HG02970 (cell line): ENCODE results near the gene SMOC2.

ENCODE experiments used
- ATAC-seq: cut with Tn5 transposase; IDR thresholded peaks from one replicate; pipeline ENCODE4 v1.9.1; 2021; ENCODE audit warnings: mild to moderate bottlenecking, moderate library complexity, moderate number of reproducible peaks; ENCODE audit not compliant: unreplicated experiment, low FRiP score

The SMOC2 gene

GRCh38 chr6:168508903-168509302, 67.9 kb downstream of the SMOC2 start:
- no peak for ATAC-seq

GRCh38 chr6:168513766-168514165, 72.8 kb downstream of the SMOC2 start:
- no peak for ATAC-seq

- ATAC-seq = no peak
Observed at GRCh38 chr6:168514216-168514615, 73.2 kb downstream of the SMOC2 start.

DNA sequence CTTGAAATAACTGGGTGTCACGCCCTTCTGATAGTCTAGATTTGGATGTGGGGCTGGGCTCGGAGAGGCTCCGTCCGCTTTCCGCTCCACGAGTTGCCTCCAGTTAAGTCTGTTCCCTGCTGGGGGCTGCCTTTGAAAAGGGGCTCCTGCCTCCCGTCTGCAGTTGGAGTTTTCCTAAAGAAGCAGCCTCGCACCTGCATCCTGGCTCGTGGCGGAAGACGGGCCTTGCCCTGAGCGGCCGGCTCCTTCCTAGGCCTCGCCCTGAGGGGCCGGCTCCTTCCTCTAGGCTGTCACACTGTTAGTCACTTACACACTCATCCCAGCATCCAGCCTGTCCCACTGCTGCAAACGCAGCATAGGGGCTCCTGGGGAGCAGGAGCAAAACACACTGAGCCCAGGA, 74.4 kb downstream of the SMOC2 start:
- ATAC-seq = no peak

GRCh38 chr6:168516944-168517741, 76.2 kb downstream of the SMOC2 start:
- ATAC-seq = no peak

DNA sequence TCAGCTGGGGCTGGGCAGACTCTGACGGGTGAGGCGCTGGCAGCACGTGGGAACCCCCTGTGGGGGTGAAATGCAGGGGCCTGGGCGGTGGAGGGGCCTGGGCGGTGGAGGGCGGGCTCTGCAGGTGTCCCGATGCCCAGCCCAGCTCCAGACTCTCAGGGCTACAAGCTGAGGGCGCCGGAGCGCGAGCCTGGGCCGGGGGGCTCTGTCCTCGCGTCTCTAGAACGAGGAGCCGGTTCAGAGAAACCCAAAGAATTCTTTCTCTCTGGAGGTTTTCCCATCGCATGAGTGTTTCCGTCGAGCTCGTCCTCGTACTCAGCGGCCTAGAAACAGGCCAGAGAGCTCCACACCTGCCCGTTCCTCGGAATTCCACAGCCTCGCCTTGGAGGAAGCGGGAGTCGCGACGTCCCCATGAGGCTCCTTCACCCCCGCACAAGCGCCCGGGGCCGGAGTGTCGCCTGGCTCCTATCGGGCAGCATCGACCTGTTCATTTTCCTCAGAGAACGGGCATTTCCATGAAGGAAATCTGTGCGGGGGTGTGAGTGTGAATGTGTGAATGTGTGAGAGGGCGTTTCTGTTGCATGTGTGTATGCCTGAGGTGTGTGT, 76.9 kb downstream of the SMOC2 start:
- ATAC-seq = no peak

DNA sequence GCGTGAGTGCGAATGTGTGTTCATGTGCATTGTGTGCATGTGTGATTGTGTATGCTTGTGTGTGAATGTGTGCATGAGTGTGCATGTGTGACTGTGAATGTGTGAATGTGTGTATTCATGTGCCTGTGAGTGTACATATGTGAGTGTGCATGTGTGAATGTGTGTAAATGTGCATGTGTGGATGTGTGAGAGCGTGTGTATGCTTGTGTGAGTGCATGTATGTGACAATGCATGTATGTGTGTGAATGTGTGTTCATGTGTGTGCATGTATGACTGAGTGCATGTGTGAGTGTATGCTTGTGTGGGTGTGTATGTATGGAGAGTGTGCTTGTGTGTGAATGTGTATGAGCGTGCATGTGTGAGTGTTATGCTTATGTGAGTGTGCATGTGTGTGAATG, 77.4 kb downstream of the SMOC2 start:
- no peak for ATAC-seq

DNA sequence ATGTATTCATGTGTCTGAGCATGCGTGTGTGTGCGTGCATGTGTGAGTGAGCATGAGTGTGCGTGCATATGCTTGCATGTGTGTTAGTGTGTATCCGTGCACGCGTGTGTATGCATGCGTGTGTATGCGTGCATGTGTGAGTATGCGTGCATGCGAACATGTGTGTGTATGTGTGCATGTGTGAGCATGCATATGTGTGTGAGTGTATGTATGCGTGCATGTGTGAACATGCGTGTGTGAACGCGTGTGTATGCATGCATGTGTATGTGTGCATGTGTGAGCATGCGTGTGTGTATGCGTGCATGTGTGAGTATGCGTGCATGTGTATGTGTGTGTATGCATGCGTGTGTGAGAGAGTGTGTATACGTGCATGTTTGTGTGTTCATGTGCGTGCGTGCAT, 77.9 kb downstream of the SMOC2 start:
- no peak for ATAC-seq

GRCh38 chr6:168520233-168520632, 79.2 kb downstream of the SMOC2 start:
- ATAC-seq = no peak

GRCh38 chr6:168524571-168525001, 83.6 kb downstream of the SMOC2 start:
- ATAC-seq = no peak

DNA sequence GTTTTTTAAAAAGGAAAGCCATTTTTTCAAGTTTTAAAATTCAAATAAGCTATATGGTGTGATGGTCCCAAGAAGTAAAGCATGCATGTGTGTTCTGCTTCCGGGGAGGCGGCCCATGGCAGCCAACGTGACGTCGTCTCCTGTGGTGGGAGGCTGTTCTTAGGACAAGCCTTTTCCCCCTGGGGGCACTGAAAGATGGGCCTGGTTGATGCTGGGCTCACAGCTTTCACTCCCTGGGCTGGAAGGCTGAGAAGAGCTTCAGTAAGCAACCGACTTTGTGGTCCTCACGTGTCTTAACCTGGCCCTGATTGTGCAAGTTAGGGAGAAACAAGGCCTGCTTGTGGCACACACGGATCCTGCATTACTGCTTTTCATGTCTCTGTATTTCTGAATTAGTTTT, 84.1 kb downstream of the SMOC2 start:
- no peak for ATAC-seq

DNA sequence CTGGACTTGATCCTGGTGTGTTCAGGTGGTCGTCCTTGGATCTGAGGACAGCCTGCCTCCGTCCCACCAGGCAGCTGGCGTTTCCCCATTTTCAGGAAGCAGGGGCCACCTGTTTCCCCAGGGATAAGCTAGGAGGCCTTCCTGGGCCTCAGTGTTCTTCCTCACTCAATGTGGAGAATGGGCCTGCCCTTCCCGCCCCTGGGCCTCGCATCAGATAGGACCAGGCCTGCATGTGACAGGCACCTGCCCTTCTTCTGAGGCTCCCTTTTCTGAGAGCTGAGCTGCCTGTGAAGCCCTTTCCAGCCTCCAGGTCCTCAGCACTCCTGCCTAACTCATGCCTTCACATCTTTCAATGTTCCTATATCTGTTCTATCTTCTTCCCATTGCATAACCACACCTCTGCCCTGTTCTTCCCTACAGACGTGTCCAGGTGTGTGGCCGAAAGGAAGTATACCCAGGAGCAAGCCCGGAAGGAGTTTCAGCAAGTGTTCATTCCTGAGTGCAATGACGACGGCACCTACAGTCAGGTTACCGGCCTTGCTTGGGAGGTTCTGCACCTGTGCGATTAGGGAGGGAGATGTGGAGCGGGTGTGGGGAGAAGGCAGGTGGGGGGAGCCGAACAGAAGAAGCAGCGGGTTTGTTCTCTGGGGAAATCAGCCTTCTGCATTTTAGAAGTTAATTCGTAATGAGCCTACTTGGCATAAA, 85.1 kb downstream of the SMOC2 start:
- no peak for ATAC-seq

DNA sequence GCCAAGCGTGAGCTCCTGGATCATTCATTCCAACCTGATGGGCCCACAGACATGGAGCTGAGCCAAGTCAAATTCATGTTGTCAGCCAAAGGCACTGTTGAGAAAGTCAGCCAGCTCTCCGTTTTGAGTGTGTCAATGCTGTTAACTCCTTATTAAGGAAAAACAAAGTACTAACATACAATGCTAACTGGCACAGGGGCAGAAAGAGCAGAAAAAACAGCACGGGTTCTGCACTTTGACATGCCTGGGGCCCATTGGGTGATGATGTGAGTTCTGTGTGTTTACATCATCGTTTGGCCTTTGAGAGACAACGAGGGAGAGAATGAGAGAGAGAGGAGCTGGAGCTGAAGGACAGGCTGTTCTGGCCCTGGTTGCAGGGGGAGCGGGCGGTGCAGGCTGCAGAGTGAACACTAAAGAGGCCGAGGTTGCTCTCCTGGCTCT, 85.9 kb downstream of the SMOC2 start:
- ATAC-seq = no peak

- no peak for ATAC-seq
Observed at GRCh38 chr6:168527451-168528210, 86.6 kb downstream of the SMOC2 start.

- no peak for ATAC-seq
Observed at GRCh38 chr6:168528474-168529095, 87.6 kb downstream of the SMOC2 start.

GRCh38 chr6:168529214-168529613, 88.2 kb downstream of the SMOC2 start:
- ATAC-seq = no peak

DNA sequence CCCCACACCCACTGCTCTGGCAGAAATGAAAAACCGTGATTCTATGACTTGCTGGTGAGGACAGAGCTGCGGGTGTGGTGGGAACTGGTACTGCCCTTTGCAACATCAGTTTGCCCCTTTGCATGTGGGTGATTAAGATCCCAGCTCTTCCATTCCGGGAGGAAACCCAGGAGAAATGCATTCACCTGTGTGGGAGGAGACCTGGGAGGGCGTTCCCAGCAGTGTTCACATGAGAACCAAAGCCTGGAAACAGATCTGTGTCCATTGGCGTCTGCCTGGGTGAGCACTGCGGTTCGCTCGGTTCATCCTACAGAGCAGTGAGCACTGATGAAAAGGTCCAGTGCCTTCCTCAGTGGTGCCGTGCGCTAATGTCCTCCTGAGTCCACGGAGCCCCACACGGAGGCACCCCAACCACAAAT, 89.7 kb downstream of the SMOC2 start:
- ATAC-seq = no peak

GRCh38 chr6:168532070-168532469, 91.1 kb downstream of the SMOC2 start:
- ATAC-seq = no peak

DNA sequence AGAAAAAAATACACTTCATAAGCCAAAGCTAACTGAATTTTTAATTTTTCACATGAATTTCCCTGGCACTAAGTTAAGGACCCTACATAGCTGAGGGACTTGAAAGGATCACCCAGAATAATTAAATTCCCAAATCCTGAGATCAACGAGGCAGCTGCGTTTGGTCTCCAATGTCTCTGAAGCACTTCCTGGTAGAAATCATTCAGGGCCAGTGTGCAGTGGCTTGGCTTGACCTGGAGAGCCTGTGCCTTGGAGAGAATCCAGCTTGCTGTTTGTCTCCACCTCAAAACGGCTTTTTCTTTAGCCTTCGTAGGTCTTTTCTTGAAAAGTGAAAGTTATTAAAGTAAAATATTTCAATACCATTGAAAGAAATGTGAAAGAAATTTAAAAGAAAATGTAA, 92.4 kb downstream of the SMOC2 start:
- no peak for ATAC-seq

- ATAC-seq = no peak
Observed at GRCh38 chr6:168534265-168534664, 93.3 kb downstream of the SMOC2 start.
